Superior temporal gyrus (tissue), 1 donor: ENCODE results near the gene PLB1.

ENCODE experiments used
- DNase-seq: peaks from one replicate; pipeline ENCODE4 v3.0.0-alpha.2; 2016; ENCODE audit errors: extremely low spot score

The PLB1 gene

GRCh38 chr2:28644760-28645159 is 148.9 kb downstream of the PLB1 start:
- no peak for DNase-seq

- no peak for DNase-seq
Measured at GRCh38 chr2:28645553-28645952, 149.7 kb downstream of the PLB1 start.

- DNase-seq, result no peak
Measured at GRCh38 chr2:28647682-28648081, 151.8 kb downstream of the PLB1 start.

- no peak for DNase-seq
Measured at GRCh38 chr2:28648147-28648546, 152.3 kb downstream of the PLB1 start.

- DNase-seq, result no peak
Measured at GRCh38 chr2:28648671-28649395, 153.0 kb downstream of the PLB1 start.

- DNase-seq, result no peak
Measured at GRCh38 chr2:28649481-28650265, 153.8 kb downstream of the PLB1 start.

GRCh38 chr2:28650266-28650584 is 154.4 kb downstream of the PLB1 start:
- no peak for DNase-seq

- no peak for DNase-seq
Measured at GRCh38 chr2:28652217-28652616, 156.4 kb downstream of the PLB1 start.

GRCh38 chr2:28653892-28654662 is 158.2 kb downstream of the PLB1 start:
- no peak for DNase-seq

- no peak for DNase-seq
Measured at GRCh38 chr2:28654663-28655320, 158.9 kb downstream of the PLB1 start.

- no peak for DNase-seq
Measured at GRCh38 chr2:28656937-28657615, 161.2 kb downstream of the PLB1 start.

- DNase-seq, result no peak
Measured at GRCh38 chr2:28658369-28658768, 162.5 kb downstream of the PLB1 start.

- no peak for DNase-seq
Measured at GRCh38 chr2:28659127-28659526, 163.3 kb downstream of the PLB1 start.

GRCh38 chr2:28661589-28662001 is 165.7 kb downstream of the PLB1 start:
- DNase-seq, result no peak

GRCh38 chr2:28662044-28662443 is 166.2 kb downstream of the PLB1 start:
- DNase-seq, result no peak

- no peak for DNase-seq
Measured at GRCh38 chr2:28662468-28663181, 166.8 kb downstream of the PLB1 start.

- no peak for DNase-seq
Measured at GRCh38 chr2:28663359-28663758, 167.5 kb downstream of the PLB1 start.

- DNase-seq, result no peak
Measured at GRCh38 chr2:28664120-28664842, 168.4 kb downstream of the PLB1 start.

- peak; percentile 44 for DNase-seq
Measured at GRCh38 chr2:28665041-28665704, 169.3 kb downstream of the PLB1 start.
